Retinal pigment epithelial cell (primary cell): ENCODE results near the gene PTGER1.
"Not testable (repeated sequence)": the region's sequence is repeated elsewhere in the genome, so short reads cannot be mapped to it uniquely, and the experiment has no call there.

Experiments used
- DNase-seq: peaks from one replicate; pipeline ENCODE4 v3.0.0-alpha.2; 2010; ENCODE audit warnings: low read depth
- H3K4me3 ChIP-seq: 2 replicates; pipeline ENCODE4 v1.5.1; 2011; ENCODE audit warnings: mild to moderate bottlenecking, low read length, control low read depth, moderate library complexity
- TF ChIP-seq, protein P1 (sequence below): conservative IDR thresholded peaks from 2 replicates; pipeline ENCODE4 v1.5.1; 2011; ENCODE audit warnings: low read depth, low read length, control low read depth, inconsistent platforms

Gene PTGER1

GRCh38 chr19:14510311-14511228 is 35.4 kb upstream of the PTGER1 start:
- TF ChIP-seq, protein P1, sequence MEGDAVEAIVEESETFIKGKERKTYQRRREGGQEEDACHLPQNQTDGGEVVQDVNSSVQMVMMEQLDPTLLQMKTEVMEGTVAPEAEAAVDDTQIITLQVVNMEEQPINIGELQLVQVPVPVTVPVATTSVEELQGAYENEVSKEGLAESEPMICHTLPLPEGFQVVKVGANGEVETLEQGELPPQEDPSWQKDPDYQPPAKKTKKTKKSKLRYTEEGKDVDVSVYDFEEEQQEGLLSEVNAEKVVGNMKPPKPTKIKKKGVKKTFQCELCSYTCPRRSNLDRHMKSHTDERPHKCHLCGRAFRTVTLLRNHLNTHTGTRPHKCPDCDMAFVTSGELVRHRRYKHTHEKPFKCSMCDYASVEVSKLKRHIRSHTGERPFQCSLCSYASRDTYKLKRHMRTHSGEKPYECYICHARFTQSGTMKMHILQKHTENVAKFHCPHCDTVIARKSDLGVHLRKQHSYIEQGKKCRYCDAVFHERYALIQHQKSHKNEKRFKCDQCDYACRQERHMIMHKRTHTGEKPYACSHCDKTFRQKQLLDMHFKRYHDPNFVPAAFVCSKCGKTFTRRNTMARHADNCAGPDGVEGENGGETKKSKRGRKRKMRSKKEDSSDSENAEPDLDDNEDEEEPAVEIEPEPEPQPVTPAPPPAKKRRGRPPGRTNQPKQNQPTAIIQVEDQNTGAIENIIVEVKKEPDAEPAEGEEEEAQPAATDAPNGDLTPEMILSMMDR: no peak
- H3K4me3 ChIP-seq: no peak overlapping the region
- DNase-seq: no peak

DNA sequence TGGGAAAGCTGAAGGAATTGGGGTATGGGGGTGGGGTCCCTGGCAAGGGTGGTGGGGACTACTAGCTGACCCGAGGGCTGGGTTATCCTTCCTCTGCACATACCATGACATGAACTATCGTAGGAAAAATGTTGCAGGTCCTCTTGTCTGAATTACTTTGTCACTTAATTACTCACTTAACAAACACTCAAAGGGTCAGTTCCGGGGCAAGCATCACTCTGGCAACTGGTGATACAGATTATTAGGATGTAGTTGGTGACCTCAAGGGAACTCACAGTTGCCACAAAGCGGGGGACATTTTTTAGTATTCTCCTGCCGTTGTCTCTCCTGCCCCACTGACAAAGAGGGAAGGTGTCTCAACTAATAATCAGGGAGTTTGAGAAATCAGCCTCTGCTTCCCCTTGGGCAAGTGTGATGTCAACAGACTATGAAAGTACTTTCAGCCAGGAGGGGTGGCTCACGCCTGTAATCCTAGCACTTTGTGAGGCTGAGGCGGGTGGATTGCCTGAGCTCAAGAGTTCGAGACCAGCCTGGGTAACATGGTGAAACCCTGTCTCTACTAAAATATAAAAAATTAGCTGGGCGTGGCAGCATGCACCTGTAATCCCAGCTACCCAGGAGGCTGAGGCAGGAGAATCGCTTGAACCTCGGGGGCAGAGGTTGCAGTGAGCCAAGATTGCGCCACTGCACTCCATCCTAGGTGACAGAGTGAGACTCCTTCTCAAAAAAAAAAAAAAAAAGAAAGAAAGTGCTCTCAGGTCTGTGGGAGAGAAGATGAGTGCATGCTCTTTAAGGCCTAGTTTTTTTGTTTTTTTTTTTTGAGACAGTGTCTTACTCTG is 32.8 kb upstream of the PTGER1 start:
- TF ChIP-seq, protein P1: no peak
- DNase-seq: no peak
- H3K4me3 ChIP-seq: no peak overlapping the region

GRCh38 chr19:14505488-14506239 is 30.5 kb upstream of the PTGER1 start:
- DNase-seq: no peak
- TF ChIP-seq, protein P1: peak; percentile 89

GRCh38 chr19:14504575-14504974 is 29.4 kb upstream of the PTGER1 start:
- not testable (repeated sequence) for H3K4me3 ChIP-seq, DNase-seq

More at GRCh38 chr19:14505488-14506239, 30.5 kb upstream of the PTGER1 start:
- H3K4me3 ChIP-seq: no peak overlapping the region

DNA sequence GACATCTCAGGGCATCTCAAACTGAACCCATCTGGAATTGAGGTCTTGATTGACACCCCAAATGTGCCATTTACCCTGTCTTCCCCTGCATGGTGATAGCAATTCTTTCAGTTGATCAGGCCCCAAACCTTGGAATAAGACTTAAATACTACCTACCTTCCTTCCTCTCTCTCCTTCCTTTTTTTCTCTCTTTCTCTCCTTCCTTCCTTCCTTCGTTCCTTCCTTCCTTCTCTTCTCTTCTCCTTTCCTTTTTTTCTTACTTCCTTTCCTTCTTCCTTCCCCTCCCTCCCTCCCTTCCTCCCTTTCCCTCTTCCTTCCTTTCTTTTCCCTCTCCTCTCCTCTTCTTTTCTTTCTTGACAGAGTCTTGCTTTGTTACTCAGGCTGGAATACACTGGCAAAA is 28.1 kb upstream of the PTGER1 start:
- no peak overlapping the region for H3K4me3 ChIP-seq
- DNase-seq: no peak
- TF ChIP-seq, protein P1: no peak

DNA sequence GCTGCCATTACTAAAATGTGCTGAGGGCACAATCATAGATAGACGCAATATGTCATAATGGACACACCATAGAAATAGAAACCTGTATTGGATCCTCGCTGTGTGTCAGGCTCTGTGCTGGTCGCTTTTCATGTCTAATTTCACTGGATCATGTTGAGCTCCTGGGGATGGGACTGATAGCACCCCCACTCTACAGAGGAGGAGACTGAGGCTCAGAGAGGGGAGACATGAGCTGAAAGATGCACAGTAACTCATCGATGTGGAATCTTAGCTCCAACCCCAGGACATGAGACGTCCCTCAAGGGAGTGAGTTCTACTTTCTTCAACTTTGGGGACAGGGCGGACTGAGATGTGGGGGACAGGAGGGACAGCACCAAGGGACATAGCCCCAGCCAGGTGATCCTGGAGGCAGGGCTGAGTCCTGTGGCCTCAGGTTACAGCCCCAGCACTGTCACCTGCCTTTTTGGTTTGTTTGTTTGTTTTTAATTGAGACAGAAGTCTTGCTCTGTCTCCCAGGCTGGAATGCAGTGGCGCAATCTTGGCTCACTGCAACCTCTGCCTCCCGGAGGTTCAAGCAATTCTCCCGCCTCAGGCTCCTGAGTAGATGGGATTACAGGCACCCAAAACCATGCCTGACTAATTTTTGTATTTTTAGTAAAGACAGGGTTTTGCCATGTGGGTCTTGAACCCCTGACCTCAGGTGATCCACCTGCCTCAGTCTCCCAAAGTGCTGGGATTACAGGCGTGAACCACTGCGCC is 27.4 kb upstream of the PTGER1 start:
- TF ChIP-seq, protein P1: no peak
- no peak for DNase-seq
- no peak overlapping the region for H3K4me3 ChIP-seq
